HG02970 (cell line): ENCODE measurements around the gene GPR142.

Experiments
- ATAC-seq: cut with Tn5 transposase; IDR thresholded peaks from one replicate; pipeline ENCODE4 v1.9.1; 2021; ENCODE audit warnings: mild to moderate bottlenecking, moderate library complexity, moderate number of reproducible peaks; ENCODE audit not compliant: unreplicated experiment, low FRiP score

Gene GPR142

DNA sequence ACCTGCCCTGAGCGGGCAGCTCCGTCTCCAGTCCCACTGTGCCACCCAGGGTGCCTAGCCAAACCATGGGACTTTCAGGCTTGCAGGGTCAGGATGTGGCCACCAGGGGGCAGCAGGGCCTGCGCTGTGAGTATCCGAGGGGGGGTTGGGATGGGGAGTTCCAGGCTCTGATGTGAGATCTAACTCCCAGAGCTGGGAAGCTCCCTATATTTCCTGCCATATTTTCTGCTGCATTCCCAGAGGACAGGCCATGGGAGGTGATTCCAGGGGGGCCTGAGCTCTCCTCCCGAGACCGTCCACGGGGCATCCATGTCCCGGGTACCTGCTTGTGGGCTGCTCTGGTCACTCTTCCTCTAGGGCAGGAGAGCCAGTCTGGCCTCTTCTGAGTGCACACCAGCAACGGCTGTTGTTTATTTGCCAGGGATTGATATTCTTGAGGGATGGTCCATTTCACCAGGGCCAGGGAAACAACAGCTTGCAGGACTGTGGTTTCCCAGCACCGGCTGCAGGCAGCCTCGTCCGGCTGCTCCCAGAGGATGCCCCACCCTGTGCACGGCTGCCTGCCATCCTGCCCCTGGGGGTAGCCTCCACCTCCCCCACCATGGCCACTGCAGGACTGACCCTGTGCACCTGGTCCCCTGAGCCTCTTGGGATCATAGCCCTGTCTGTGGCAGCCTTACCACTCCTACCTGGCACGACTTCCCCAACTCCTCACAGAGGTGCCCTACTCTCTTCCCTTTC lies 1.2 kb downstream of the GPR142 start:
- ATAC-seq, result no peak

DNA sequence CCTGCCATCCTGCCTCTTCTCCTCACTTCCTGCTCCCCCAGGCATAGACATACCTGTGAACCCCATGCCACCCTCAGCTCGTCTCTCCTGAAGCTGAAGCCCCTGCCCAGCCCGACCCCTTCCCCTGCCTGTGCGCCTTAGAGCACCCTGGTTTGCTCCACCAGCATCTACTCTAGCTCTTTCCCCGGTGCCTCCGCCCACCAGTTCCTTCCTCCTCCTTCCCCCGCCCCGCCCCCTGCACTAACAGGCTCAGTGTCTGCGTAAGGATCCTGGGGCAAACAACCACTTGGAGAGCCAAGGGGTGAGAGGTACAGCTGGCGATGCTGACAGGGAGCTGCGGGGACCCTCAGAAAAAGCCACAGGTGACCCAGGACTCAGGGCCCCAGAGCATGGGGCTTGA lies 1.9 kb downstream of the GPR142 start:
- no peak for ATAC-seq

DNA sequence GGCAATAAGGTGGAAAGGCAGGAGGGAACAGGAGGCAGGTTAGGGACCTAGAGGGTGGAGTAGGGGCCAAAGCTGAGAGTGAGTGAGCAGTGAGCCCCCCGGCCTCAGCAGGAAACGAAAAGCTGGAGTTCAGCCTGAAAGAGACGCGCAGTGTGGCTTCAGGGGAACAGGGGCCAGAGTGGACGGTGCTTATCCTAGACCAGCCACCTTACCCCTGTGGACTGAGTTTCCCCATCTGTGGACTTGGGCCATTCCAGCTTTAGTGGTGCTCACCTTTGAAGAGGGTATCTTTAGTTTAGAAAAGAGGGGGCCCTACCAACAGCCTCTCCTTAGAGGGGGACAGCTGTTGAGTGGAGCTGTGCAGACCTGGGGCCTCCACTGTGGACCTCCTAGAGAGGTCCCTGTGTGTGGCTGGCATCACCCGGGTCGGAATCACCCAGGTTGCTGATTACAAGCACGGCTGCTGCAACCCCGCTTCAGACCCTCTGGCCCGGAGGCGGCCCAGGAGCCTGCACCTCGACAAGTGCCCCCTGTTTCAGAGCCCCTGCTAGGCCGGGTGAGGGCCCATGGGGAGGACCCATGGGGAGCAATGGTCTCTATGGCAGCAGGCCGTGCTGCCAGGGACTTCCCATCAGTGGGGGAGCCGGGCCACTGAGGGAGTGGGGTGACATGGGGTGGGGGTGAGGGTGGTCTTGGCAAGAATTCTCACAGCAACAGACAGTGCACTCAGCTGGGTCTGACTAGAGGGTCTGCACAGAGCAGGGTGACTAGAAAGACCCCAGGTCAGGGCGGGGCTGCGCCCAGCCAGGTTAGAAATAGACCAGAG lies 2.6 kb downstream of the GPR142 start:
- no peak for ATAC-seq

DNA sequence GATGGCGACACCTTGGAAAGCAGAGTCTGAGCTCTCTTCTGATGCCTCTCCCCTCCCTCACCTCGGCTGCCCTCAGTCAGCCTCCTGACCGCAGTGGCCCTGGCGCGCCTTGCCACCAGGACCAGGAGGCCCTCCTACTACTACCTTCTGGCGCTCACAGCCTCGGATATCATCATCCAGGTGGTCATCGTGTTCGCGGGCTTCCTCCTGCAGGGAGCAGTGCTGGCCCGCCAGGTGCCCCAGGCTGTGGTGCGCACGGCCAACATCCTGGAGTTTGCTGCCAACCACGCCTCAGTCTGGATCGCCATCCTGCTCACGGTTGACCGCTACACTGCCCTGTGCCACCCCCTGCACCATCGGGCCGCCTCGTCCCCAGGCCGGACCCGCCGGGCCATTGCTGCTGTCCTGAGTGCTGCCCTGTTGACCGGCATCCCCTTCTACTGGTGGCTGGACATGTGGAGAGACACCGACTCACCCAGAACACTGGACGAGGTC lies 4.4 kb downstream of the GPR142 start:
- ATAC-seq, result no peak

DNA sequence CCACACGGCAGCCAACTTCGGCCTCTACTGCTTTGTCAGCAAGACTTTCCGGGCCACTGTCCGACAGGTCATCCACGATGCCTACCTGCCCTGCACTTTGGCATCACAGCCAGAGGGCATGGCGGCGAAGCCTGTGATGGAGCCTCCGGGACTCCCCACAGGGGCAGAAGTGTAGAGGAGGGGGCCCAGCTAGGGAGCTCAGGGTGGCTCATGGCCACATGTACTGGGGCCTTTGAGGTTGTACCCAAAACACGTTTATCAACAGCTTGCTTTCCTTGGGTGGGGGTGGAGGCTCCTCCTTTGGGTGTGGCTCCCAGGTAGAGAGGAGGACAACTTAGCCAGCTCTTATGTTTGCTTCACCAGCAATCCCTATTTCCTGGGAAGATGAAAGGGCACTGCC lies 5.1 kb downstream of the GPR142 start:
- ATAC-seq, result no peak

DNA sequence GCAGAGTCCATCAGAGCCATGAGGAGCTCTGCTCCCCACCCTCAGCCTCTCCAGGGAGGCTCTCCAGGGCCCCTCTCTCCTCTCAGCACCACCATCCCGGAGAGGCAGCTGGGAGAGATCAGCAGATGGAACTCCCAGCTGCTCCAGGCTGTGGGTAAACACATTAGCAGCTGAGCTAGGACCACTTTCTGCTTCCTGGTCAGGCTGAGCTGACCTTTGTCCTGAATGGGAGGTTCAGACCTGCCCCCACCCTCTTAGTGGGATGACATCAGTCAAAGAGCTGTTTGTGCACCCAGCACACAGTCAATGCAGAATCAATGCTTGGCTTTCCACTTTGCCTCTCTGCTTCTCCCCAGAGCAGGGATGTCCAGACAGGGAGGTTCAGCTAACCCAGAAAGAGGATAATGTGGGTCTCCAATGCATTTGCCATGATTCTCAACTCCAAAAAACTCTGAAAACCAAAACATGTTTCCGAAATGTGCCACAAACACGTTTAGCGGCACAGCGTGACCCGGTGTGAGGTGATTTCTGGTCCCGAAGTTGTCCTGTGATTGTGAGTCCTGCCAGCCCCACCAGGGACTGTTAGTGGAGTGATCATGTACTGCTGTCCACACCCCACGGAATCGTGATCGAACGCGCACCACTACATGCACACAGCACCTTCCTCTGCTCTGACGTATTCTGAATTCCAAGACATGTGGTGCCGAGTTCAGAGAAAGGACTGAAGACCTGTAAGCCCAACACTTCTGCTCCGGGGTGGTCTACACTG lies 6.7 kb downstream of the GPR142 start:
- ATAC-seq, result no peak

DNA sequence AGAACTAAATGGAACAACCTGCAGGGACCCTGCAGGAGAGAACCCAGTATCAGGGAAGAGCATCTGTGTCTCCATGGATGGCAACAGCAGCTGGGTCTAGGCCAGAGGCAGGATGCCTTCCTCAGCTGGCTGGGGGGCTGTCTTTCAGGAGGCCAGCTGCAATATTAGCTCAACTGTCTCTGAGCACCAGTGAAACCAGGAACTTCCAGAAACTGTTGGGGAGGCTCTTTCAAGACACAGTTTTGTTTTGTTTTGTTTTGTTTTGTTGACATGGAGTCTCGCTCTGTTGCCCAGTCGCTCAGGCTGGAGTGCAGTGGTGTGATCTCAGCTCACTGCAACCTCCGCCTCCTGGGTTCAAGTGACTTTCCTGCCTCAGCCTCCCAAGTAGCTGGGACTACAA lies 7.6 kb downstream of the GPR142 start:
- ATAC-seq, result no peak

DNA sequence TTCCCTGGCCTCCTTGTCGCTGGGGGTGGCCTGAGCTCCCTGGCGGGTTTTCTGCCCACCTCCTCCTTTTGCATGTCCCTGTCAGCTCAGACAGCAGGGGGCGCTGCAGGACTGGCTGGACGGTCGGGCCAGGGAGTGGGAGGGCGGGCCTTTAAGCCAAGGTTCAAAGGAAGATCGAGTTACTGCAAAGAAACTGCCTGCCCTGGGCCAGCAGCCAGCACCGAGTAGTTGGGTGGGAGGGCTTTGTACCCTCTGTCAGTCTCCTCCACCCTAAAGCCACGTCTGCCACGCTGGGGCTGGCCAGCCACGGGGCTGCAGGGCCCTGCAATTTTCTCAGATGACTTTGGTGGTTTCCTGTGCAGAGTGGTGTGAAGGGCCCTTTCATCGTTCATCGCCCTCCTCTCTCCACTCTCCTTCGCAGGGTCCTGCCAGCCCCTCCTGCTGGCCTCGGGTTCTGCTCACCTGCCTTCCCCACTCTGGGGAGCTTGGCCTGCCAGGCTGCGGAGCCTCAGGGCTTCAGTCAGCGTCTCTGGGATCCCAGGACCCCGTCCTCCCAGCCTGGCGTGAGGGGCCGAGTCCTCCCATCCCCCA lies 12.3 kb downstream of the GPR142 start:
- ATAC-seq, result peak; percentile 60

DNA sequence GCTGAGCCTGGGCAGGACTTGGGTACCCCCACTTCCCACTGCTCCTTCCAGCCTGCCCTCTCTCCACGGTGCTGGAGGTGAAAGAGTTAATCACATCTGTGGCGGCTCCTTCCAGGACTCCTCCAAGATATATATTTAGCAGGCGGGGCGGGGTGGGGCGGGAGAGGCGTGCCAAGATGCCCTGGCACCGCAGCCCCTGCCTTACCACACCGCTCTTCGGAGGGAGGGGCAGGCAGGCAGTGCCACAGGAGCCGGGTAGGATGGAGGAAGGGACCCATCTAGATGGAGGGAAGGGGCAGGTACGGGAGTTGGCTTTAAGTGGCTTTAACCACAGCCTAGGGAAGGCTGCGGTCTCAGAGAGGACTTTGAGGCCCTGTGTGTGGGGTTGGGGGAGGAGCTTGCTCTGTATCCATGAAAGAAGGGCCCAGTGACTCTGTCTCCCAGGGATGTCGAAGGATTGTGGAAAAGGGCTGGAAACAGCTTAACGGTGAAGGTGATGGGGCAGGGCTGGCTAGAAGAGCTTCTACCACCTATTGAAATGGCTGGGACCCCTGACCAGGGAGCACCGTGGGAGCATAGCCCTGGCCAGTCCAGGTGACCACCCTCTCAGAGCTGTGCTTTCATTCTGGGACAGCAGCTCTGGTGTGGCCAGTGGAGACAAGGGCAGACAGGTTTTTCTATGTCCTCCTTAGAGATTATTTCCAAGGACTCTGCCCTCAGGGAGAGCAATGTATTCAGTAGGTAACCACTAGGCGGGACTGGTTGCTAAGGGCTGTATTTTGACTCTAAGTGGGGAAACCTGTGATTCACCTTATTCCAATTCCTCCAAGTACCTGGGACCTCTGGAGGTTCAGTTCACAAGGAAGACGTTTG lies 13.0 kb downstream of the GPR142 start:
- ATAC-seq, result no peak

DNA sequence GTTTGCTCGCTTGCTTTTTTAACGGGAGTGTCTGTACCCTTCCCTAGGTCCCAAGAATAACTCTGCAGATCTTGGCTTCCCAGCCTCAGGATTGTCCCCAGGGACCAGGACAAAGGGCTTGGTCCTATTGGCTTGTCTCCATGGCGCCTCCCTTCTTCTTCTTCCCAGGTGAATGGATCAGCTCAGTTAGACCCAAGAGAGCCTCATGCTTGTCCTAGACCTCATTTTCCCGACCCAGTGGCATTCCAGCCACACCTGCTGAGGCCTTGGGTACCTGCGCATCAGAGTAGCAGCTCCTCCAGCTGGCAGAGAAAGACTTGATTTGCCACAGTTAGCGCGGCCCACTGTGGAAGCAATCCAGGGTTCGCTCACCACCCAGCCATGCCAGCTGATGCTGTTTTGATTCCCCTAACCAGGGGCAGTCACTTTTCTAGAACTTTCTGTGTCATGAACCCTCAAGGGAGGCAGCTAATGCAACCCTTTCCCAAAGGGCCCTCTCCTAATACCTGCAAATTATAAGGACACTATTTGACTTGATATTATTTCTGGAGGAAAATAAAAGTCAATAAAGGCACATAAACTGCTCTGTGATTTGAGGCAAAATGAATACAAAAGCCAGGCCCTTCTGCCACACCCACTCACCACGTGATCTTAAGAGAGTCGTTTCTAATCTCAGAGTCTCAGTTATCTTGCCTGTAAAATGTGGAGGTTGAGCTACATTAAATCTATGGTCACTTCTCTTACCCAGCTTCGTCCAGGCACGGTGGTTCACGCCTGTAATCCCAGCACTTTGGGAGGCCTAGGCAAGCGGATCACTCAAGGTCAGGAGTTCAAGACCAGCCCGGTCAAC lies 13.9 kb downstream of the GPR142 start:
- no peak for ATAC-seq

DNA sequence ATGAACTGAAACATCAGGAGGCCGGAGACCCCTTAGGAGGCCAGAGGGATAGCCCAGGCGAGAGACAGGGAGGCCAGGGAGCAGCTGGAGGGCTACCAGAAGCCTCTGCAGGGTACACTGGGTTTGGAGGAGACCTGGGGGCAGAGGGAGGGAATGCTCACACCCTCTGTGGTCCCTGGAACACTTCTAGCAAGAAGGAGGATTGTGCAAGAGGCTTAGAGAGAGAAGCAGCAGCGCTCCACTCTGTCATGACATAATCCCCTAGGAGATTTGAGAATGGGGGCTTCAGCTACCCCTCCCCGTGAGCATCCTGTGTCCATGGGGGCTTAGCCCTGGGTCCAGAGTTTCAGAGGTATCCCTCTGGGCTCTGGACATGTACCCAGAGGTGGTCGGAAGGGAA lies 15.8 kb downstream of the GPR142 start:
- no peak for ATAC-seq

DNA sequence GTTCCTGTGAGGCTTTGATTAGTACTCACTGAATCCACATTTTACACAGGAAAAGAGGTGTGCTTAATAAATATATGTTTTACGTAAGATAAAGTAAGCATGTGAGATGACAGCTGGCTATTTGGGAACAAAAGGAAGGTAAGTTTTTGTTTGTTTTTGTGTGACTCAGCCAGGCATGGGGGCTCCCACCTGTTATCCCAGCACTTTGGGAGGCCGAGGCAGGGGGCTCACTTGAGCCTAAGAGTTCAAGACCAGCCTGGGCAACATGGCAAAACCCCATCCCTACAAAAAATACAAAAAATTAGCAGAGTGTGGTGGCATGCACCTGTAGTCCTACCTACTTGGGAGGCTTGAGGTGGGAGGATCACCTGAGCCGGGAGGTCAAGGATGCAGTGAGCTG lies 17.9 kb downstream of the GPR142 start:
- ATAC-seq, result no peak

DNA sequence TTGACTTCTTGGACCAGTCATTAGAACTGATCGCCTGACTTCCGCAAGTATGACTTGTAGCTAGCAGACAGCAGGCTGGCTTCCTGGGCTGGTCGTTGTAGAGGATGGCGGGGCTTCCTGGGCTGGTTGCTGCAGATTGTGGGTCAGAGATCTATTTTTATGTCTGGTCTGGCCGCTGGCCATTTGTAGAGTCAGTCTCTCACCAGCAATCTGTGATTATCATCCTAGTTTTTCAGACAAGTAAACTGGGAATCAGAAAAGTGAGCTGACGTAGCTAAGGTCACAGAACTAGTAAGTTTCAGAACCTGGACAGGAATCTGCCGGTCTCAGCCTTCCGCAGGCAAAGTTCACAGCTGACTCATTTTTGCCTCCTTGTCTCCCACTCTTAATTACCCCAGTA lies 19.1 kb downstream of the GPR142 start:
- no peak for ATAC-seq

DNA sequence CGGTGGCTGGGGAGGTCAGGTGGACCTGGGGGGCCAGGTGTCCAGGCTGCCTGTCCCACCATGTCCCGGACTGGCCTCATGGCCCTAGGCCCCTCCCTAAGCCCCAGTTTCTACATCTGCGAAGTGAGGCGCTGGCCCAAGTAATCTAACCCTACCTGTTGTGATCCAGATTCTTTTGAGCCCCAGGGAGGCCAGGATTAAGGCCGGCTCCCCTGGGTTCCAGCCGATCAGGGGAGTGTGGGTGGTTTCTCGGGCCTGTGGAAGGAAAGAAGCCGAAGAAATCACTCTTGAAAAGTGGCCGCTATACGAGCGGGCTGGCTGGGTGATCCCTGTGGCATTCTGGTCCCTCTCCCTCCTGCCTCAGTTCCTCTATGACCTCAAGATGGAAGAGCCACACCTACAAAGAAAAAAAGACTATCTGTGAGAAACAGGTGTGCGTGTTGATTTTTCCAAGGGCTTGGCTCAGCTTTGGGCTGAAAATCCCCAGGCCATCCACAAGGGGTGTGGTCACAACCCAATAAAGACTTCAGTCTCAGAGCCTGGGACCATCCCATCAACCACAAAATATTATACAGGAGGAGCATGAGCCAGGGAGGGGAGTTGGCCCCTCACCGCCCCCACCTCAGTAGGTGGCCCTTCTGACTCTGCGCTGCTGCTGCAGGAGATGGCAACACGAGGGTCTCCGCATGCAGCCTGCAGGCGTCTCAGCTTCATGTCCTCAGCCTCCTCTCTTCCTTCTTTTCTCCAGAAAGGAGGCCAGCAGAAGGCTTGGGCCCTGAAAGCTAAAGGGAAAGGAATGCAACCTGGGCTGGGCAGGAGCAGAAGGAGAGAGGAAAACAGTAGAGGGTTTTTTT lies 20.3 kb downstream of the GPR142 start:
- ATAC-seq, result no peak

DNA sequence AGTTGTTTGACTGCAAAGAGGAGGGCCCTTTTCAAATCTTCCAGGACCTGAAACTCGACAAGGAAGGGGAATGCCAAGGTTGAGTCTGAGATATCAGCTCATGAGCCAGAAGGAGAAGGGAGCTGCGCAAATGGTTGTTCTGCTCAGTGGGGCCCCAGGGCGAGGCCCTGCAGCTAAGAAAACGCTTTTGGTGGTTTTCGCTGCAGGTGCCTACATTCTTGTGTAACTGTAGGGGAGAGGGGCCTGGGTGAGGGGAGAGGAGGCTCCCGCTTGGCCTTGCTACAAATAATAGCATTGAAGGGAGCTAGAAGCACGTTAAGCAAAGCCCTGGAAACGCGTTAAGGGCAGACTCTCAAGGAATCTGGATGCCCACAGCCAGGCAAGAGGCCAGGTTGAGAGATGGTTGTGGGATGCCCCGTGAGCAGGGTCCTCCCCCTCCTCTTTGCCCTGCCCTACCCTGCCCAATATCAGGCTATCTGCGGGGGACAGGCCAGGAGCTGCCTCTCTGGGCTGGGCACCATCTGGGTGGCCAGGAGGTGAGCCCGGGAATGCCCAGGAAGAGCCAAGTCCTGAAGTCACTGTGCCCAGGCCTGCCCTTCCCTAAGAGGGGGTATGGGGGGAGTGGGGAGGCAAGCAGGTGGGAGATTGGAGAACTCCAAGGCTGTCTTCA lies 21.9 kb downstream of the GPR142 start:
- no peak for ATAC-seq

DNA sequence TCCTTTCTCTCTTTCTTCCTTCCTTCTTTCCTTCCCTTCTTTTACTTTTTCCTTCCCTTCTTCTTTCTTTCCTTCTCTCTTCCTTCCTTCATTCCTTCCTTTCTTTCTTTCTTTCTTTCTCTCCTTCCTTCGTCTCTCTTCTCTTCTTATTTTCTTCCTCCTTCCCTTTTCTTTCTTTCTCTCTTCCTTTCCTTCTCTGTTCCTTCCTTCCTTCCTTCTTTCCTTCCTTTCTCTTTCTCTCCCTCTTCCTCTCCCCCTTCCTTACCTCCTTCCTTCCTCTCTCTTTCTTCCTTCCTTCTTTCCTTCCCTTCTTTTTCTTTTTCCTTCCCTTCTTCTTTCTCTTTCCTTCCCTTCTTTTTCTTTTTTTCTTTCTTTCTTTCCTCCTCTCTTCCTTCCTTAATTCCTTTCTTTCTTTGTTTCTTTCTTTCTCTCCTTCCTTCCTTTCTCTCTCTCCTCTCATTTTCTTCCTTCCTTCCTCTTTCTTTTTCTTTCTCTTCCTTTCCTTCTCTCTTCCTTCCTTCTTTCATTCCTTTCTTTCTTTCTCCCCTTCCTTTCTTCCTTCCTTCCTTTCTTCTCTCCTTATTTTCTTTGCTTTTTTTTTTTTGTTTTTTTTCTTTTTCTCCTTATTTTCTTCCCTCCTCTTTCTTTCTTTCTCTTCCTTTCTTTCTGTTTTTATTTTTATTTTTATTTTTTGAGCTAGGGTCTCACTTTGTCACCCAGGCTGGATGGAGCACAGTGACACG lies 22.8 kb downstream of the GPR142 start:
- ATAC-seq, result no peak
